ENCODE measurements around the gene C17orf50.

The C17orf50 gene

GRCh38 chr17:35791681-35792350, 31.1 kb downstream of the C17orf50 start:
- DNase-seq, result no peak

- no peak for DNase-seq
Observed at GRCh38 chr17:35793257-35793656, 32.6 kb downstream of the C17orf50 start.

- peak; percentile 51 for DNase-seq
Observed at GRCh38 chr17:35795007-35795870, 34.6 kb downstream of the C17orf50 start, which contains the start of gene MMP28. Gene MMP28 (minus strand): TSS chr17:35795641. CDS start chr17:35795377, 264 bp downstream.

- no peak for DNase-seq
Observed at GRCh38 chr17:35795871-35796265, 35.2 kb downstream of the C17orf50 start.

GRCh38 chr17:35796942-35797341, 36.3 kb downstream of the C17orf50 start:
- DNase-seq, result no peak

GRCh38 chr17:35797370-35797769, 36.7 kb downstream of the C17orf50 start:
- DNase-seq, result no peak

- DNase-seq, result no peak
Observed at GRCh38 chr17:35797918-35798317, 37.2 kb downstream of the C17orf50 start.

DNA sequence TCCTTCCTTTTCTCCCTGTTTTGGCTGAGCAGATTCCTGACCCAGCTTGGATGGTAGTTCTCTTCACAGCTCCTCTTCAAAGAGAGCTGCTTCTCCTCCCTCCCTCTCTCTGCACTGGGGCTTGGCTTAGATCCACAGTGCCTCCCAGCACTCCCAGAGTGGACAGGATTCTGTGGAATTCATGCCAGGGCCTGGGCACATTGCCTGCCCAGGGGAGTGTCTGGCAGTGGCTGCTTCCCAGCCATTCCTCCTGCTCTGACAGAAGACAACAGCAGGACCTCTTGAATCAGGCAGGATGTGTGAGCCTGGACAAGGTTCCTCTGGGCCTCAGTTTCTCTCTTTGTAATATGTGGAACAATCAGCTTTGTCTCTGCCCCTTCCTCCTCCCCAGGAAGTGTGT, 39.3 kb downstream of the C17orf50 start:
- DNase-seq, result no peak

GRCh38 chr17:35801583-35802224, 41.0 kb downstream of the C17orf50 start:
- DNase-seq, result no peak

DNA sequence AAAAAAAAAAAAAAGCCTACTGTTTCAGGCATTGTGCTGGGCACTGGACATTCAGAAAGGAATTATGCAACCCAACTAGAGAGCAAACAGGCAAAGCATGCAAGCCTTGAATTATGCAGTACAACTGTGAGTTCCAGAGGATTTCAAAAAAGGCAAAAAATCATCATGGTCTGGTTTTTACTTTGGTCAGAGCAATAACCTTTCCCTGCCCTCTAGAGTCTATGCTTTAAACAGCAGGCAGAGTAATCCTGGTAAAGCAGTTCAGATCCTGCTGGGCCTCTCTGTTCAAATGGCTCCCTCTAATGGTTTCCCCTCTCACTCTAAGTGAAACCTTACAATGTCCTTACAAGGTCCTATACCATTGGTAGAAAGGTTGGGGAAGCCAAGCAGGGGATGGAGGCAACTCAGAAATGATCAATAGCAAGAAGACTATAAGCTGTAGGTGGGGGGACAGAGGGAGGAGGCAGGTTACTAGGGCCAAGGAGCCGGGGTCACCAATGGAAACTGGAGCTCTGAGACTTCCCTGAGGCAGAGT, 44.0 kb downstream of the C17orf50 start:
- DNase-seq, result no peak

- DNase-seq, result no peak
Observed at GRCh38 chr17:35807371-35808144, 46.9 kb downstream of the C17orf50 start.

DNA sequence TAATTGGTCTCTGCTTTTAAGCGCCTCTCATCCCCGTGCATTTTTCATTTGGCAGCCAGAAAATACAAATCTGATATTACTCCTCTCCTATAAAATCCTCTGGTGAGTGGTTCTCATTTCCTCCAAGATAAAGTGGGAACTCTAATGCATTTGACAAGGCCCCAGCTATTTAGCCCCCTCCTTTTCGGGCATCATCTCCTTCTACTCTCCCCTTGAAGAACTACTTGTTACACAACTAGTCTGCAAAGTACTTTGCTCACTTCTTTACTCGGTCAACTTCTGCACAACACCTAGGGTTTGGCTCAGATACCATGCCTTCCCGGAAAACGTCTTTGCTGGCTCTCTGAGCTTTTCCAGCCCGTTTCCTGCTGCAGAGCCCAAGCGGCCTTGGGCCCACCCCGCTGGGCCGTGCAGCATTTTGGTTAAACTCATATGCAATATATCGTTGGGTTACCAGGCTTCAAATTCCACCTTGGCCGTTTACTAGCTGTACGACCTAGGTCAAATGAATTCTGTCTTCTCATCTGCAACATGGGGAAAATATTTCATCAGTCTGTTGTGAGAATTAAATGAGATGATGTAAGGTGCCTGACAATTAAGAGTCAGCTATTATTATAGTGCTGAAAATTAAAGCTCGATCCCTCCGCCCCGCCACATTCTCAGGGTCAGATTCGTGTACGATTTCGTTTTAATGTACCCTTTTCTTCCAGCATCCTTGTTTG, 47.7 kb downstream of the C17orf50 start:
- no peak for DNase-seq

- DNase-seq, result peak; percentile 93
Observed at GRCh38 chr17:35808962-35809854, 48.5 kb downstream of the C17orf50 start, which contains the start of gene TAF15. Gene TAF15 (plus strand): TSS chr17:35809484. CDS start chr17:35809570, 86 bp downstream.

DNA sequence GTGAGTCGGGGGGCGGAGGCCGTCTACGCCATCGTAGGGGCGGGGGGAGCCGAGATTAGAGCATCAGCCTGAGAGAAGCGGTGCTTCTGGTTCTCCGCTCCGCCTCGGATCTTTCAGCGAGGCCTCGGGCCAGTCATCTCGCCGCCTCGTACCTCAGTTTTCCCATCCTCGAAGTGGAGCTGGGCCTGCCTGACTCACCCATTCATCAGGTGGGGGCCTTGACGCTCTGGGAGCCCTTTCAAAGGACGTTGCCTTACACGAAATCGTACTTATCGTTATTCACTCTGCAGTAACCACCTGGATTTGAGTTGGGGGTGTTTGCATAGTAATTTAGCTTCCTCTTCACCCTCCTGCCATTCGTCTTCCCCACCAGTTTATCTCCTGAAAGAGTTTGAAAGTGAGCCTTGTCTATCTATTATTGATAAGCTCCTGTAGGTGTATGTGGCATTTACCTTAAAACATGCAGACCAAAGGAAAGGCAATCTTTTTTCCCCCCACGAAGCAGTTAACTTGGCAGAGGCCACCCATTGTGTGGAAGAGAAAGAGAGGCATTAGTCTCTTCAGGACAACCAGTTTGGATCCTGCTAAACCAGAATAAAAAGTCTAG, 49.3 kb downstream of the C17orf50 start:
- no peak for DNase-seq

- DNase-seq, result no peak
Observed at GRCh38 chr17:35811759-35812158, 51.1 kb downstream of the C17orf50 start.

DNA sequence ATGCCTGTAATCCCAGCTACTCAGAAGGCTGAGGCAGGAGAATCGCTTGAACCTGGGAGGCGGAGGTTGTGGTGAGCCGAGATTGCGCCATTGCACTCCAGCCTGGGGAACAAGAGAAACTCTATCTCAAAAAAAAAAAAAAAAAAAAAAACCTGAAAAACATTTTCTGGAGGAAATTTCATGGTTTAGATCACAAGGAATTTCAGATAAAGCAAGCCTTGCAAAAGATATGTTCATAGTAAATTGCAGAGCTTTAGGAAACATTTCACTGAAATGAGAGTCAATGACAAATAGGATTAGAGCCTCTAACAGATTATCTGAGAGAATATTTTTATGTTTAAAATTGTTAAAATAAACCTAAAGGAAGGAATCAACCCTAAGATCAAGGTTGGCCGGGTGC, 51.8 kb downstream of the C17orf50 start:
- DNase-seq, result no peak

Data from activated CD8-positive, alpha-beta memory T cell treated with anti-CD3 and anti-CD28 coated beads, Interleukin-2, amount 50 U/mL, for 4 hours (primary cell).